GM18951 (cell line): Measurements from ENCODE around the gene UBA6.
"Not testable (repeated sequence)": the region's sequence is repeated elsewhere in the genome, so short reads cannot be mapped to it uniquely, and the experiment has no call there.

ENCODE experiments used
- POLR2A ChIP-seq: IDR thresholded peaks from 4 replicates; pipeline ENCODE4 v1.6.1; 2011; ENCODE audit warnings: mild to moderate bottlenecking; ENCODE audit not compliant: insufficient read length, insufficient read depth; ENCODE audit errors: extremely low read depth
- in situ Hi-C: fragments of 300-500 bp; cut with MboI; formaldehyde crosslinking; loops from one replicate; pipeline ENCODE4 v1.12.0; 2022; ENCODE audit warnings: low sequenced_read_pairs, mixed read lengths, inconsistent platforms; ENCODE audit not compliant: unreplicated experiment

Gene UBA6

GRCh38 chr4:67721770-67722597 is 21.0 kb upstream of the UBA6 start:
- in situ Hi-C loops = no loop called here
- TF ChIP-seq POLR2A = no peak

DNA sequence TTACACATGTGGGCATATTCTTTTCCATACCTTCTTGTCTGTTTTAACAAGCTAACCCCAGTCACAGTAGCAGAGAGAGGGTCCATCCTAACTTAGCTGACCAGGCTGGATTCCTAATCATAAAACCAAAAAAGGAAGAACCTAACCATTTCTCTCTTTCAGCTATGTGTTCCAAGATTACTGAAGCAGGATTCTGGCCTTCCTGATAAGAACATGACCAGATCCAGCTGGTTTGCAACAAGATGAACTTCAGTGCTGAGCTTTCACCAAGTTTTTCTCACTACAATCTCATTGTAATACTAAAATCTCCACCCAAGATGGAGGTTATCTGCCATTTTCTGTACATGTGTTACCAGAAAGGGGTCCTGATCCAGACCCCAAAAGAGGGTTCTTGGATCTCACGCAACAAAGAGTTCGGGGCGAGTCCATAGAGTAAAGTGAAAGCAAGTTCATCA is 20.4 kb upstream of the UBA6 start:
- in situ Hi-C loops = no loop called here
- TF ChIP-seq POLR2A = no peak

DNA sequence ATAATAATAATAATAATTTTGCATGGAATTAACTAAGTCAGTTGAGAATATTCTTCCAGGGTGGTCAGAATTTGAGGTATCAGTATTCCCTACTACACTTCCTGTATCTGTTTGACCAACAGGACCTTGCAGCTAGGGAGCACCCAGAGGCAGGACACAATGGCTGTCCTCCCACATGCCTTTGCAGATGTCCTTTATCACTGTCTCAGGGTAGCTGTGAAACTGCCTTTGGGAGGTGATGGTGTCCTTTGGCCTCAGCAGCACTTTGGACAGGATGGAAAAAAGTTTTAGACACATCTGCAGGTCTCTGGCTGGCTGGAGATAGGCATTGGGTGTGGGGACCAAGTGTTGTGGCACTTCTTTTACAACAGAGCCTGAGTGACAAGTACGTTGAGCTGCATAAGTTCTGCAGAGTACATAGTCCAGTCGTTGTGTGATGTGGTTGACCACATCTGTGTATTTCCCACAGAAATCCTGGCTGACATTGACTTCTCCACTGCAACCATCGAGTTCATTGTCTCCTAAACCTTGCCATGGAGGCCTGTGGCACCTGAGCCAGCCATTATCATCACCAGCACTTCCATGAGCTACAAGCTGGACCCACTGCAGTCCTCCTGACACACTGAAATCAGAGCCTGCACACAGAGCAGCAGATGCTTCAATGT is 19.1 kb upstream of the UBA6 start:
- no peak for TF ChIP-seq POLR2A
- in situ Hi-C loops = no loop called here

DNA sequence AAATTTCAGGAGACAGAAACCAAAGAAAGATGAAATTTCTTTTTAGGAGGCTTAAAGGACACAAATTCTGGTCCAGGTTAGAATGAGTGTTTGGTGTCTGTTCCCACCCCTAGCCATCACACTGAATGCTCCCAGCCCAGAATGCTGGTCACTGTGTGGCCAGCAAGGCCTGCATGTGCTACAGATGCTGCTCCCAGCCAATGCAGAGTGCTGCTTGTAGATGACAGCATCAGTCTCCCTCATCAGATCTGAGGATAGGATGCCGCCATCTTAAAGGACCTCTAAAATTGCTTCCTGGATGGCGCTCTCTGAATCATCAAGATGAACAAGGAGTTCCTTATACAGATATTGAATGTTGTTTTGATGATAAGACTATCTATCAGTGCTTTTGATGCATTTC is 17.9 kb upstream of the UBA6 start:
- in situ Hi-C loops = no loop called here
- TF ChIP-seq POLR2A = no peak

DNA sequence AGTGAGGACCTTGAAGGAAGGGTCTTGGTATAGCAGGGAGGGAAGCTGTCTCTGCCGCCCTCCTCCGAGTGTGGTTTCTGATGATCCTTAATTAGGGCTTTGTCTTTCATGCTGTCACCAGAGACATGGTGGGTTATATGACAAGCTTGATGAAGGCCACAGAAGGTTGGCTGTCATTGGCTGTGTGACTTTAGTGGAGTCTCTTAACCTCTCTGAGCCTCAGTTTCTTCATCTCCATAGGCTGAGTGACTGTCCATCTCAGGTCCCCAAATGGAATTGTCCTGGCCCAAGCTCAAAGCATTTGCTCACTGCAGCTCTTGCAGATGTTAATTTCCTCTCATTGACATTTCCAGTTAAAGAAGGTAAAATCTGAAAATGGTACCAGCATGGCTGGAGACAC is 16.6 kb upstream of the UBA6 start:
- TF ChIP-seq POLR2A = no peak
- in situ Hi-C loops = no loop called here

DNA sequence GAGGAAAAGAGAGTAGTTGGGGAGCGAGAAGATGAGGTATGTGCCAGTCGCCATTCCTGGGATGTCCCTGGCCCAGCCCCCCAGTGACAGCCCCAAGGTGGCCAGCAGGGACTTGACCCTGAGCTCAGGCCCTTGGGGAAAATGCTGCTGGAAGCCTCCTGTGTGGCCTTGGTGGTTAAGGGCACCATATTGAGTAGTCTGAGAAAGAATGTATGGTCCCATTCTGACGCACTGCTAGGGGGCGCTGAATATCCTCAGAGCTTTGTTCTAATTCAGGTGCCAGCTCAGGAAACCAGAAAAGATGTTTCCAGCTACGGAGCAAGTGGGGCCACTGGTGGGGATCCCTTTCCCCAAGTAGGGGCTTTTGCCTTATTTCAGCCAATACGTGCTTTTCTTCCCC is 14.0 kb upstream of the UBA6 start:
- no peak for TF ChIP-seq POLR2A
- in situ Hi-C loops = no loop called here

DNA sequence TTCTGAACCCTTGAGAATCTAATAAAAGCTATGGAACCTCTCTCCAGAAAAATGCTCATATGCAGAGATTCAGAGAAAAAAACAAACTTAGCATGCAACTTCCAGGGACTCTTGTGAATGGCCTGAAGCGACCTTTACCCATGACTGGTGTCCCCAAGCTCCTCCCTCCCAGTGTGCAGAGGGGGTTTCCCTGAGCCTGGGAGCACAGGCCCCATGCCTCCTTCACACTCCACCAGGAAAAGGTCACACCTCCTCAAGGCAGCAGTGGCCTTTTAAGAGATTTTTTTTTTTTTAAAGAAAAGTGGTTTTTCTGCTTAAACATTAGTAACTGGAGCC is 13.3 kb upstream of the UBA6 start:
- in situ Hi-C loops = no loop called here
- no peak for TF ChIP-seq POLR2A

- in situ Hi-C loops = no loop called here
- TF ChIP-seq POLR2A = no peak
Observed at GRCh38 chr4:67713529-67714247, 12.7 kb upstream of the UBA6 start.

- no peak for TF ChIP-seq POLR2A
- in situ Hi-C loops = no loop called here
Observed at GRCh38 chr4:67712650-67713528, 11.9 kb upstream of the UBA6 start.

DNA sequence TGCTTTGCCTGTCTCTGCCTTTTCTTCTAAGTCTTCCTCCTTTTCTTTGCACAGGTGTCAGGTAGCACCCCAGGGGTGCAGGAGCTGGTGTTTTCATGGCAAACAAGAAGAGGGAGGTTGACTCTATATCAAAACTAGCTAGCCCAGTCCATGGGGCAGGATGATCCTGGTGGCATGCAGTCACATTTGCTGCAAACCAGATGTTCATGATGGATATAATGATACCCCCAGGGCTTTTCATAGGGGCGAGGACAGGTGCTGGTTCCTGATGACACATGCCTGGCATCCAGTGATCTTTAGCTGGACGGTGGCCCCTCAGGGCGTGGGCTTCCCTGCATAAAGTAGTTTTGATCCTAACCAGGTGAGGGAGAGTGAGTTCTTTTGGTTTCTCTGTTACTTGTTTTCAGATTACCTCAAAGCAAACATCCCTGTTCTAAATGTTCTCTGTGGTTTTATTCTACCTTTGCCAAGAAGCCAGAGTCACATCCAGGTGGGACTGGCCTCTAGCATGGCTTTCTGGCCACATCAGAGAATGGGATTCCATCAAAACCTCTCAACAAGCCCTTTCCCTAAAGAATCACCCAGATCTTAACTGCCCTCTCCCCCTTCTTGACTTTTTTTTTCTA is 11.2 kb upstream of the UBA6 start:
- no peak for TF ChIP-seq POLR2A

GRCh38 chr4:67706682-67707081 is 5.7 kb upstream of the UBA6 start:
- in situ Hi-C loops = not testable (repeated sequence)

More for the DNA sequence above, 11.2 kb upstream of the UBA6 start:
- in situ Hi-C loops = no loop called here

- in situ Hi-C loops = no loop called here
- no peak for TF ChIP-seq POLR2A
Observed at GRCh38 chr4:67704843-67705242, 3.9 kb upstream of the UBA6 start.
